ENCODE measurements around the gene SAPCD2.

- TF ChIP-seq CTCF (IDR thresholded peaks at IDR 0.05) (no peak), POLR2A (IDR thresholded peaks at IDR 0.05; ENCODE audit: low read depth) (no peak), EP300 (IDR thresholded peaks at IDR 0.05) (no peak)
Measured at GRCh38 chr9:137105814-137106661, 35.7 kb upstream of the SAPCD2 start.
